HEK293 (cell line): ENCODE measurements around the gene NOTCH3.
A peak's percentile ranks its signal among the peaks of the same experiment; 100 is the strongest.

ENCODE experiments used
- GFI1B ChIP-seq: fragments of 450-650 bp; formaldehyde crosslinking; IDR thresholded peaks from 2 replicates; pipeline ENCODE4 v1.5.1; 2016; ENCODE audit warnings: missing biosample characterization, missing genetic modification characterization
- IKZF3 ChIP-seq: fragments of 450-650 bp; IDR thresholded peaks from 2 replicates; pipeline ENCODE4 v1.5.0; 2018; ENCODE audit warnings: missing biosample characterization, mild to moderate bottlenecking, missing genetic modification characterization, moderate library complexity
- KLF10 ChIP-seq: fragments of 450-650 bp; IDR thresholded peaks from 2 replicates; pipeline ENCODE4 v1.5.1; 2018; ENCODE audit warnings: missing biosample characterization, mild to moderate bottlenecking, missing genetic modification characterization
- KLF9 ChIP-seq: fragments of 450-650 bp; formaldehyde crosslinking; IDR thresholded peaks from 2 replicates; pipeline ENCODE4 v1.5.1; 2016; ENCODE audit warnings: missing biosample characterization, missing genetic modification characterization, low read depth
- WT1 ChIP-seq: fragments of 450-650 bp; formaldehyde crosslinking; IDR thresholded peaks from 2 replicates; pipeline ENCODE4 v1.5.1; 2016; ENCODE audit warnings: missing biosample characterization, missing genetic modification characterization
- YY2 ChIP-seq: fragments of 450-650 bp; formaldehyde crosslinking; IDR thresholded peaks from 2 replicates; pipeline ENCODE4 v1.5.1; 2016; ENCODE audit warnings: missing biosample characterization, missing genetic modification characterization
- ZBTB17 ChIP-seq: fragments of 450-650 bp; formaldehyde crosslinking; IDR thresholded peaks from 2 replicates; pipeline ENCODE4 v1.5.1; 2016; ENCODE audit warnings: missing biosample characterization, missing genetic modification characterization
- ZBTB20 ChIP-seq: fragments of 450-650 bp; formaldehyde crosslinking; IDR thresholded peaks from 2 replicates; pipeline ENCODE4 v1.5.1; 2016; ENCODE audit warnings: missing biosample characterization, missing genetic modification characterization
- ZBTB21 ChIP-seq: fragments of 450-650 bp; formaldehyde crosslinking; IDR thresholded peaks from 2 replicates; pipeline ENCODE4 v1.5.1; 2017; ENCODE audit warnings: missing biosample characterization, missing genetic modification characterization
- ZFHX2 ChIP-seq: fragments of 450-650 bp; formaldehyde crosslinking; conservative IDR thresholded peaks from 2 replicates; pipeline ENCODE4 v1.5.1; 2016; ENCODE audit warnings: missing biosample characterization, missing genetic modification characterization
- ZFP37 ChIP-seq: fragments of 450-650 bp; formaldehyde crosslinking; IDR thresholded peaks from 2 replicates; pipeline ENCODE4 v1.5.1; 2016; ENCODE audit warnings: missing biosample characterization, missing genetic modification characterization
- ZFP69B ChIP-seq: fragments of 450-650 bp; formaldehyde crosslinking; IDR thresholded peaks from 2 replicates; pipeline ENCODE4 v1.5.1; 2016; ENCODE audit warnings: missing biosample characterization, missing genetic modification characterization
- ZNF10 ChIP-seq: fragments of 450-650 bp; formaldehyde crosslinking; IDR thresholded peaks from 2 replicates; pipeline ENCODE4 v1.5.1; 2017; ENCODE audit warnings: missing biosample characterization, missing genetic modification characterization
- ZNF114 ChIP-seq: fragments of 450-650 bp; formaldehyde crosslinking; IDR thresholded peaks from 2 replicates; pipeline ENCODE4 v1.5.0; 2017; ENCODE audit warnings: missing biosample characterization, missing genetic modification characterization
- ZNF24 ChIP-seq: fragments of 450-650 bp; formaldehyde crosslinking; IDR thresholded peaks from 2 replicates; pipeline ENCODE4 v1.5.1; 2016; ENCODE audit warnings: missing biosample characterization, missing genetic modification characterization
- ZNF341 ChIP-seq: fragments of 450-650 bp; formaldehyde crosslinking; IDR thresholded peaks from 2 replicates; pipeline ENCODE4; 2016; ENCODE audit warnings: low read depth, missing biosample characterization, missing genetic modification characterization
- ZNF600 ChIP-seq: fragments of 450-650 bp; formaldehyde crosslinking; IDR thresholded peaks from 2 replicates; pipeline ENCODE4 v1.5.1; 2016; ENCODE audit warnings: missing biosample characterization, missing genetic modification characterization
- ZNF654 ChIP-seq: fragments of 450-650 bp; formaldehyde crosslinking; IDR thresholded peaks from 2 replicates; pipeline ENCODE4 v1.5.1; 2016; ENCODE audit warnings: low read depth, missing biosample characterization, missing genetic modification characterization
- ZNF701 ChIP-seq: fragments of 450-650 bp; formaldehyde crosslinking; IDR thresholded peaks from 2 replicates; pipeline ENCODE4 v1.5.1; 2016; ENCODE audit warnings: missing biosample characterization, missing genetic modification characterization
- ZNF843 ChIP-seq: fragments of 450-650 bp; formaldehyde crosslinking; IDR thresholded peaks from 2 replicates; pipeline ENCODE4 v1.5.1; 2016; ENCODE audit warnings: missing biosample characterization, missing genetic modification characterization
- TF ChIP-seq, protein P1 (sequence below): fragments of 450-650 bp; formaldehyde crosslinking; IDR thresholded peaks from 2 replicates; pipeline ENCODE4 v1.5.1; 2016; ENCODE audit warnings: missing biosample characterization, missing genetic modification characterization
- TF ChIP-seq, protein P2 (sequence below): fragments of 450-650 bp; formaldehyde crosslinking; IDR thresholded peaks from 2 replicates; pipeline ENCODE4 v1.5.1; 2017; ENCODE audit warnings: missing biosample characterization, missing genetic modification characterization
- TF ChIP-seq, protein P3 (sequence below): fragments of 450-650 bp; formaldehyde crosslinking; IDR thresholded peaks from 2 replicates; pipeline ENCODE4 v1.5.1; 2016; ENCODE audit warnings: missing biosample characterization, missing genetic modification characterization
- TF ChIP-seq, protein P4 (sequence below): fragments of 450-650 bp; formaldehyde crosslinking; IDR thresholded peaks from 2 replicates; pipeline ENCODE4 v1.5.1; 2016; ENCODE audit warnings: missing biosample characterization, missing genetic modification characterization
- TF ChIP-seq, protein P5 (sequence below): fragments of 450-650 bp; formaldehyde crosslinking; IDR thresholded peaks from 2 replicates; pipeline ENCODE4 v1.5.1; 2016; ENCODE audit warnings: missing biosample characterization, missing genetic modification characterization
- TF ChIP-seq, protein P6 (sequence below): fragments of 450-650 bp; formaldehyde crosslinking; IDR thresholded peaks from 2 replicates; pipeline ENCODE4 v1.5.1; 2017; ENCODE audit warnings: missing biosample characterization, missing genetic modification characterization
- TF ChIP-seq, protein P7 (sequence below): fragments of 450-650 bp; formaldehyde crosslinking; IDR thresholded peaks from 2 replicates; pipeline ENCODE4 v1.5.1; 2016; ENCODE audit warnings: missing biosample characterization, missing genetic modification characterization

NOTCH3 gene

DNA sequence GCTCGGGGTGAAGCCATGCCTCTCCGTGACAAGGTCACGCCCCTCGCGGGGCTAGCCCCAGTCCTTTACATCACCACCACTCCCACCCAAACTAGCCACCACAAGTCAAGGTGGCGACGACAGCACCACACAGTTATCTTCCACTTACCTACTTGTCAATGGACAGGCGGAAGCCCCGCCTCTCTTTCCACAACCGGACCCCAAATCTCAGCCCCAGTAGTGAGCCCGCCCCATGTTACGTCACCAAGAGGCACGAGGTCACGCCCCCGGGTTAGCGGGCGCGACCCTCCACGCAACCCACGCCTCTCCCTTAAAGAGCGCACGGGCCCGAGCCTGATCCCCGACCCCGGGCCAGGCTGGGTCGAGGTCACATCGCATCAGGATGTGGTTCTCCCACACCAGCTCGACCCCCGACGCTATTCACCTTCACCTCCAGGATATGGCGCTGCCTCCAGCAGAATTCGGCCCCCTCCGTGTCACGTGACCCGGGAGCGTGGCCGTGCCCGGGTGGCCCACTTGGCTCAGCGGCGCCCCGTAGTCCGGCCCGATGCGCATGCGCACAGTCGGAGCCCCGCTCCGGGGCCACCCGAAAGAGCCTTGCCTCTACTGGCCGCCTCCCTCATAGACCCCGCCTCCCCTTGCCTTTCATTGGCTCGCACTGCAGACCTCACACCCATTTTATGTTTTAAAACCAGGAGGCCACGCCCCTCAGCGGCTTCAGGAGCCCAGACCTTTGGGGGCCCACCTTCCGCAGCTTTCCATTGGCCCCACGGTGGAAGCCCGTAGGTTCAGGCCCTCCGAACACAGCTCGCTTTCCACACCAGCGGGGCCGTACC is 75.3 kb downstream of the NOTCH3 start (continued):
- TF ChIP-seq, protein P1, sequence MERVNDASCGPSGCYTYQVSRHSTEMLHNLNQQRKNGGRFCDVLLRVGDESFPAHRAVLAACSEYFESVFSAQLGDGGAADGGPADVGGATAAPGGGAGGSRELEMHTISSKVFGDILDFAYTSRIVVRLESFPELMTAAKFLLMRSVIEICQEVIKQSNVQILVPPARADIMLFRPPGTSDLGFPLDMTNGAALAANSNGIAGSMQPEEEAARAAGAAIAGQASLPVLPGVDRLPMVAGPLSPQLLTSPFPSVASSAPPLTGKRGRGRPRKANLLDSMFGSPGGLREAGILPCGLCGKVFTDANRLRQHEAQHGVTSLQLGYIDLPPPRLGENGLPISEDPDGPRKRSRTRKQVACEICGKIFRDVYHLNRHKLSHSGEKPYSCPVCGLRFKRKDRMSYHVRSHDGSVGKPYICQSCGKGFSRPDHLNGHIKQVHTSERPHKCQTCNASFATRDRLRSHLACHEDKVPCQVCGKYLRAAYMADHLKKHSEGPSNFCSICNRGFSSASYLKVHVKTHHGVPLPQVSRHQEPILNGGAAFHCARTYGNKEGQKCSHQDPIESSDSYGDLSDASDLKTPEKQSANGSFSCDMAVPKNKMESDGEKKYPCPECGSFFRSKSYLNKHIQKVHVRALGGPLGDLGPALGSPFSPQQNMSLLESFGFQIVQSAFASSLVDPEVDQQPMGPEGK, result peak; percentile 97
- TF ChIP-seq ZNF24 (tag by site-specific recombination), result peak; percentile 89
- TF ChIP-seq ZNF10 (tag by site-specific recombination), result peak; percentile 75; the same call in 1 of the 2 replicates
- TF ChIP-seq, protein P2, sequence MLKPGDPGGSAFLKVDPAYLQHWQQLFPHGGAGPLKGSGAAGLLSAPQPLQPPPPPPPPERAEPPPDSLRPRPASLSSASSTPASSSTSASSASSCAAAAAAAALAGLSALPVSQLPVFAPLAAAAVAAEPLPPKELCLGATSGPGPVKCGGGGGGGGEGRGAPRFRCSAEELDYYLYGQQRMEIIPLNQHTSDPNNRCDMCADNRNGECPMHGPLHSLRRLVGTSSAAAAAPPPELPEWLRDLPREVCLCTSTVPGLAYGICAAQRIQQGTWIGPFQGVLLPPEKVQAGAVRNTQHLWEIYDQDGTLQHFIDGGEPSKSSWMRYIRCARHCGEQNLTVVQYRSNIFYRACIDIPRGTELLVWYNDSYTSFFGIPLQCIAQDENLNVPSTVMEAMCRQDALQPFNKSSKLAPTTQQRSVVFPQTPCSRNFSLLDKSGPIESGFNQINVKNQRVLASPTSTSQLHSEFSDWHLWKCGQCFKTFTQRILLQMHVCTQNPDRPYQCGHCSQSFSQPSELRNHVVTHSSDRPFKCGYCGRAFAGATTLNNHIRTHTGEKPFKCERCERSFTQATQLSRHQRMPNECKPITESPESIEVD (tag by site-specific recombination), result no peak
- no peak for TF ChIP-seq ZFP37
- TF ChIP-seq GFI1B, result peak; percentile 72; the same call in 1 of the 2 replicates
- TF ChIP-seq, protein P3, sequence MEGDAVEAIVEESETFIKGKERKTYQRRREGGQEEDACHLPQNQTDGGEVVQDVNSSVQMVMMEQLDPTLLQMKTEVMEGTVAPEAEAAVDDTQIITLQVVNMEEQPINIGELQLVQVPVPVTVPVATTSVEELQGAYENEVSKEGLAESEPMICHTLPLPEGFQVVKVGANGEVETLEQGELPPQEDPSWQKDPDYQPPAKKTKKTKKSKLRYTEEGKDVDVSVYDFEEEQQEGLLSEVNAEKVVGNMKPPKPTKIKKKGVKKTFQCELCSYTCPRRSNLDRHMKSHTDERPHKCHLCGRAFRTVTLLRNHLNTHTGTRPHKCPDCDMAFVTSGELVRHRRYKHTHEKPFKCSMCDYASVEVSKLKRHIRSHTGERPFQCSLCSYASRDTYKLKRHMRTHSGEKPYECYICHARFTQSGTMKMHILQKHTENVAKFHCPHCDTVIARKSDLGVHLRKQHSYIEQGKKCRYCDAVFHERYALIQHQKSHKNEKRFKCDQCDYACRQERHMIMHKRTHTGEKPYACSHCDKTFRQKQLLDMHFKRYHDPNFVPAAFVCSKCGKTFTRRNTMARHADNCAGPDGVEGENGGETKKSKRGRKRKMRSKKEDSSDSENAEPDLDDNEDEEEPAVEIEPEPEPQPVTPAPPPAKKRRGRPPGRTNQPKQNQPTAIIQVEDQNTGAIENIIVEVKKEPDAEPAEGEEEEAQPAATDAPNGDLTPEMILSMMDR (tag by site-specific recombination), result peak; percentile 90
- TF ChIP-seq, protein P4, sequence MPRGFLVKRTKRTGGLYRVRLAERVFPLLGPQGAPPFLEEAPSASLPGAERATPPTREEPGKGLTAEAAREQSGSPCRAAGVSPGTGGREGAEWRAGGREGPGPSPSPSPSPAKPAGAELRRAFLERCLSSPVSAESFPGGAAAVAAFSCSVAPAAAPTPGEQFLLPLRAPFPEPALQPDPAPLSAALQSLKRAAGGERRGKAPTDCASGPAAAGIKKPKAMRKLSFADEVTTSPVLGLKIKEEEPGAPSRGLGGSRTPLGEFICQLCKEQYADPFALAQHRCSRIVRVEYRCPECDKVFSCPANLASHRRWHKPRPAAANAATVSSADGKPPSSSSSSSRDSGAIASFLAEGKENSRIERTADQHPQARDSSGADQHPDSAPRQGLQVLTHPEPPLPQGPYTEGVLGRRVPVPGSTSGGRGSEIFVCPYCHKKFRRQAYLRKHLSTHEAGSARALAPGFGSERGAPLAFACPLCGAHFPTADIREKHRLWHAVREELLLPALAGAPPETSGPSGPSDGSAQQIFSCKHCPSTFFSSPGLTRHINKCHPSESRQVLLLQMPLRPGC (tag by site-specific recombination), result peak; percentile 65
- no peak for TF ChIP-seq ZNF654 (tag by site-specific recombination)
- TF ChIP-seq ZNF843 (tag by site-specific recombination), result peak; percentile 66; the same call in 1 of the 2 replicates
- peak; percentile 96 for TF ChIP-seq ZFP69B
- TF ChIP-seq ZBTB20, result peak; percentile 93
- TF ChIP-seq IKZF3 (tag by site-specific recombination), result 0 out of 2 replicates have a peak, but pooled peaks have one; percentile 14
- no peak for TF ChIP-seq ZNF114 (tag by site-specific recombination)
- peak; percentile 95 for TF ChIP-seq KLF9 (tag by site-specific recombination)
- TF ChIP-seq, protein P5, sequence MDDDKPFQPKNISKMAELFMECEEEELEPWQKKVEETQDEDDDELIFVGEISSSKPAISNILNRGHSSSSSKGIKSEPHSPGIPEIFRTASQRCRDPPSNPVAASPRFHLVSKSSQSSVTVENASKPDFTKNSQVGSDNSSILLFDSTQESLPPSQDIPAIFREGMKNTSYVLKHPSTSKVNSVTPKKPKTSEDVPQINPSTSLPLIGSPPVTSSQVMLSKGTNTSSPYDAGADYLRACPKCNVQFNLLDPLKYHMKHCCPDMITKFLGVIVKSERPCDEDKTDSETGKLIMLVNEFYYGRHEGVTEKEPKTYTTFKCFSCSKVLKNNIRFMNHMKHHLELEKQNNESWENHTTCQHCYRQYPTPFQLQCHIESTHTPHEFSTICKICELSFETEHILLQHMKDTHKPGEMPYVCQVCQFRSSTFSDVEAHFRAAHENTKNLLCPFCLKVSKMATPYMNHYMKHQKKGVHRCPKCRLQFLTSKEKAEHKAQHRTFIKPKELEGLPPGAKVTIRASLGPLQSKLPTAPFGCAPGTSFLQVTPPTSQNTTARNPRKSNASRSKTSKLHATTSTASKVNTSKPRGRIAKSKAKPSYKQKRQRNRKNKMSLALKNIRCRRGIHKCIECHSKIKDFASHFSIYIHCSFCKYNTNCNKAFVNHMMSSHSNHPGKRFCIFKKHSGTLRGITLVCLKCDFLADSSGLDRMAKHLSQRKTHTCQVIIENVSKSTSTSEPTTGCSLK, result no peak
- TF ChIP-seq, protein P6, sequence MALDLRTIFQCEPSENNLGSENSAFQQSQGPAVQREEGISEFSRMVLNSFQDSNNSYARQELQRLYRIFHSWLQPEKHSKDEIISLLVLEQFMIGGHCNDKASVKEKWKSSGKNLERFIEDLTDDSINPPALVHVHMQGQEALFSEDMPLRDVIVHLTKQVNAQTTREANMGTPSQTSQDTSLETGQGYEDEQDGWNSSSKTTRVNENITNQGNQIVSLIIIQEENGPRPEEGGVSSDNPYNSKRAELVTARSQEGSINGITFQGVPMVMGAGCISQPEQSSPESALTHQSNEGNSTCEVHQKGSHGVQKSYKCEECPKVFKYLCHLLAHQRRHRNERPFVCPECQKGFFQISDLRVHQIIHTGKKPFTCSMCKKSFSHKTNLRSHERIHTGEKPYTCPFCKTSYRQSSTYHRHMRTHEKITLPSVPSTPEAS (tag by site-specific recombination), result peak; percentile 30; the same call in 1 of the 2 replicates
- no peak for TF ChIP-seq ZNF701 (tag by site-specific recombination)
- TF ChIP-seq YY2 (tag by site-specific recombination), result 0 out of 2 replicates have a peak, but pooled peaks have one; percentile 13
- peak; percentile 57 for TF ChIP-seq ZNF341
- peak; percentile 45; the same call in 1 of the 2 replicates for TF ChIP-seq ZBTB17 (tag by site-specific recombination)
- peak; percentile 85 for TF ChIP-seq ZBTB21 (tag by site-specific recombination)
- TF ChIP-seq, protein P7, sequence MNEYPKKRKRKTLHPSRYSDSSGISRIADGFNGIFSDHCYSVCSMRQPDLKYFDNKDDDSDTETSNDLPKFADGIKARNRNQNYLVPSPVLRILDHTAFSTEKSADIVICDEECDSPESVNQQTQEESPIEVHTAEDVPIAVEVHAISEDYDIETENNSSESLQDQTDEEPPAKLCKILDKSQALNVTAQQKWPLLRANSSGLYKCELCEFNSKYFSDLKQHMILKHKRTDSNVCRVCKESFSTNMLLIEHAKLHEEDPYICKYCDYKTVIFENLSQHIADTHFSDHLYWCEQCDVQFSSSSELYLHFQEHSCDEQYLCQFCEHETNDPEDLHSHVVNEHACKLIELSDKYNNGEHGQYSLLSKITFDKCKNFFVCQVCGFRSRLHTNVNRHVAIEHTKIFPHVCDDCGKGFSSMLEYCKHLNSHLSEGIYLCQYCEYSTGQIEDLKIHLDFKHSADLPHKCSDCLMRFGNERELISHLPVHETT (tag by site-specific recombination), result peak; percentile 76
- TF ChIP-seq KLF10, result peak; percentile 59
- TF ChIP-seq ZNF600 (tag by site-specific recombination), result peak; percentile 79; the same call in 1 of the 2 replicates
- TF ChIP-seq ZFHX2, result peak; percentile 93
- 0 out of 2 replicates have a peak, but pooled peaks have one; percentile 33 for TF ChIP-seq WT1 (tag by site-specific recombination)
